ENCODE results near the gene ZNF804B.

DNA sequence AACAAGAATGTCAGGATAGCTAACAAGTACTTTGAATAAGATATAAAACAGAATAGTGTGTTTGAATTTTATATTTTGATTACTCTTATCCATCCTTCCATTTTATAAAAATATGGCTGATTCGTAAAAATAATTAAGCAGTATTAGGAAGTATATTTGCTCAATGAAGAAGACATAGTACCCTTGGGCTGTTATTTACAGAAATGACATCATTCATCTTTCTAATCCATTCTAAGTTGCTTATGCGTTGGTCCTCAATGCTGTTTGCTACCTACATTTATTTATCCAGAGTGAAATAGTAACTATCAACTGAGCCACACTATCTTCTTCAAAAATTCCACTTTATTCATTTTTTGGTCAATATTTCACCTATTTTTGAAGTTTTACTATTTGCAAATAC lies 2.1 kb upstream of the ZNF804B start:
- TF ChIP-seq, protein P1, sequence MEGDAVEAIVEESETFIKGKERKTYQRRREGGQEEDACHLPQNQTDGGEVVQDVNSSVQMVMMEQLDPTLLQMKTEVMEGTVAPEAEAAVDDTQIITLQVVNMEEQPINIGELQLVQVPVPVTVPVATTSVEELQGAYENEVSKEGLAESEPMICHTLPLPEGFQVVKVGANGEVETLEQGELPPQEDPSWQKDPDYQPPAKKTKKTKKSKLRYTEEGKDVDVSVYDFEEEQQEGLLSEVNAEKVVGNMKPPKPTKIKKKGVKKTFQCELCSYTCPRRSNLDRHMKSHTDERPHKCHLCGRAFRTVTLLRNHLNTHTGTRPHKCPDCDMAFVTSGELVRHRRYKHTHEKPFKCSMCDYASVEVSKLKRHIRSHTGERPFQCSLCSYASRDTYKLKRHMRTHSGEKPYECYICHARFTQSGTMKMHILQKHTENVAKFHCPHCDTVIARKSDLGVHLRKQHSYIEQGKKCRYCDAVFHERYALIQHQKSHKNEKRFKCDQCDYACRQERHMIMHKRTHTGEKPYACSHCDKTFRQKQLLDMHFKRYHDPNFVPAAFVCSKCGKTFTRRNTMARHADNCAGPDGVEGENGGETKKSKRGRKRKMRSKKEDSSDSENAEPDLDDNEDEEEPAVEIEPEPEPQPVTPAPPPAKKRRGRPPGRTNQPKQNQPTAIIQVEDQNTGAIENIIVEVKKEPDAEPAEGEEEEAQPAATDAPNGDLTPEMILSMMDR (conservative IDR thresholded peaks at IDR 0.05; ENCODE audit: low read length), result no peak
- TF ChIP-seq EZH2phosphoT487 (IDR thresholded peaks at IDR 0.05; ENCODE audit: borderline replicate concordance), result no peak

Data from Loucy (cell line).